LNCaP clone FGC (cell line): ENCODE results near the gene BRICD5.

Source experiments
- DNase-seq: peaks from one replicate; pipeline ENCODE4 v3.0.0-alpha.2; 2011; ENCODE audit warnings: low read depth
- H3K4me3 ChIP-seq: 2 replicates; pipeline ENCODE4 v1.5.1; 2011; ENCODE audit warnings: mild to moderate bottlenecking, low read depth, low read length, control low read depth
- CTCF ChIP-seq: IDR thresholded peaks from 2 replicates; pipeline ENCODE4 v1.5.1; 2012; ENCODE audit warnings: mild to moderate bottlenecking; ENCODE audit not compliant: control insufficient read depth, insufficient read depth; ENCODE audit errors: extremely low read depth

The BRICD5 gene

GRCh38 chr16:2180461-2180860, 30.2 kb downstream of the BRICD5 start:
- no peak for DNase-seq
- no peak overlapping the region for H3K4me3 ChIP-seq
- TF ChIP-seq CTCF = no peak

GRCh38 chr16:2179576-2179975, 31.1 kb downstream of the BRICD5 start:
- TF ChIP-seq CTCF = no peak

GRCh38 chr16:2179107-2179501, 31.6 kb downstream of the BRICD5 start:
- no peak overlapping the region for H3K4me3 ChIP-seq
- TF ChIP-seq CTCF = no peak

More at GRCh38 chr16:2179576-2179975, 31.1 kb downstream of the BRICD5 start:
- no peak overlapping the region for H3K4me3 ChIP-seq
- DNase-seq = no peak

GRCh38 chr16:2178321-2179106, 32.1 kb downstream of the BRICD5 start:
- TF ChIP-seq CTCF = no peak
- H3K4me3 ChIP-seq = no peak overlapping the region
- DNase-seq = no peak

More at GRCh38 chr16:2179107-2179501, 31.6 kb downstream of the BRICD5 start:
- DNase-seq = no peak

GRCh38 chr16:2177561-2177960, 33.1 kb downstream of the BRICD5 start:
- H3K4me3 ChIP-seq = no peak overlapping the region
- no peak for DNase-seq
- no peak for TF ChIP-seq CTCF

- DNase-seq = no peak
- TF ChIP-seq CTCF = no peak
- H3K4me3 ChIP-seq = no peak overlapping the region
These were observed 33.6 kb downstream of the BRICD5 start for GRCh38 chr16:2177101-2177500.

- H3K4me3 ChIP-seq = no peak overlapping the region
- no peak for TF ChIP-seq CTCF
- no peak for DNase-seq
These were observed 34.6 kb downstream of the BRICD5 start for GRCh38 chr16:2176047-2176446.
